GM12874 (cell line): ENCODE data around the gene TAPBPL.

Experiments
- CTCF ChIP-seq: IDR thresholded peaks from 2 replicates; pipeline ENCODE4 v1.5.1; 2011; ENCODE audit warnings: low read depth, mild to moderate bottlenecking, control low read depth, low read length, moderate library complexity; ENCODE audit not compliant: insufficient read depth

Gene TAPBPL

GRCh38 chr12:6430124-6430989 is 21.5 kb upstream of the TAPBPL start:
- no peak for TF ChIP-seq CTCF

- no peak for TF ChIP-seq CTCF
These were observed 18.9 kb upstream of the TAPBPL start for GRCh38 chr12:6432991-6433390.

GRCh38 chr12:6434205-6435140 is 17.4 kb upstream of the TAPBPL start:
- TF ChIP-seq CTCF: no peak

- no peak for TF ChIP-seq CTCF
These were observed 15.7 kb upstream of the TAPBPL start for GRCh38 chr12:6435961-6436715.

- no peak for TF ChIP-seq CTCF
These were observed 14.3 kb upstream of the TAPBPL start for GRCh38 chr12:6437586-6437985.

- no peak for TF ChIP-seq CTCF
These were observed 13.5 kb upstream of the TAPBPL start for GRCh38 chr12:6438345-6438744.
